OCI-LY7 (cell line): ENCODE measurements around the gene HRH1. TPM values are rescaled to one million over a fixed set of nuclear protein-coding genes. Genes with fewer than 3 reads are reported as not detected.
A peak's percentile ranks its signal among the peaks of the same experiment; 100 is the strongest.
"Not testable (repeated sequence)": the region's sequence is repeated elsewhere in the genome, so short reads cannot be mapped to it uniquely, and the experiment has no call there.

Experiments
- Bru-seq: library from RNA; stranded (reverse); fragments of 400-500 nt; gene quantifications from one replicate; lab custom pipeline; 2021; lab: Mats Ljungman, UMichigan
- BruChase-seq, 2 experiments: library from RNA; stranded (reverse); fragments of 400-500 nt; gene quantifications; one replicate each; lab custom pipeline; 2021; lab: Mats Ljungman, UMichigan
- BruUV-seq: library from RNA; stranded (reverse); fragments of 400-500 nt; replicated peaks from 2 replicates; lab custom pipeline; 2021; lab: Mats Ljungman, UMichigan
- CTCF ChIA-PET: fragments of 300-600 bp; sonication (Branson Sonifier 250); formaldehyde crosslinking; loops from one replicate; lab custom pipeline; 2022; ENCODE audit warnings: antibody characterized with exemption; ENCODE audit not compliant: unreplicated experiment; lab: Charles Lee
- POLR2A ChIA-PET: fragments of 300-600 bp; sonication (Branson Sonifier 250); formaldehyde crosslinking; loops from one replicate; lab custom pipeline; 2022; ENCODE audit warnings: antibody characterized with exemption; lab: Charles Lee
- DNase-seq: peaks from one replicate; pipeline ENCODE4 v3.0.0-alpha.2; 2015; ENCODE audit warnings: low spot score
- H2AFZ ChIP-seq: fragments of 200-600 bp; sonication (generic), shearing (Covaris generic); 2 replicates; pipeline ENCODE4 v1.6.1; 2014; ENCODE audit warnings: mild to moderate bottlenecking, antibody characterized with exemption, low read length, moderate library complexity
- H3K27ac ChIP-seq: fragments of 200-600 bp; sonication (generic); 2 replicates; pipeline ENCODE4 v1.5.1; 2014; ENCODE audit warnings: mixed run types, low read depth, mild to moderate bottlenecking, moderate library complexity, low read length, inconsistent platforms; ENCODE audit not compliant: poor library complexity, severe bottlenecking
- H3K36me3 ChIP-seq: fragments of 200-600 bp; sonication (generic); 2 replicates; pipeline ENCODE4 v1.6.1; 2014; ENCODE audit warnings: mild to moderate bottlenecking, antibody characterized with exemption, low read length, moderate library complexity, mixed read lengths; ENCODE audit not compliant: insufficient read depth
- H3K4me1 ChIP-seq: fragments of 200-600 bp; sonication (generic); 2 replicates; pipeline ENCODE4 v1.5.1; 2014; ENCODE audit warnings: mild to moderate bottlenecking, low read length; ENCODE audit not compliant: insufficient read depth, poor library complexity, severe bottlenecking
- H3K4me2 ChIP-seq: fragments of 200-600 bp; sonication (generic); 2 replicates; pipeline ENCODE4 v1.6.1; 2014; ENCODE audit warnings: mild to moderate bottlenecking, low read length
- H3K4me3 ChIP-seq: fragments of 200-600 bp; sonication (generic); 2 replicates; pipeline ENCODE4 v1.5.1; 2014; ENCODE audit warnings: mild to moderate bottlenecking, low read depth, low read length; ENCODE audit not compliant: poor library complexity, severe bottlenecking
- H3K79me2 ChIP-seq: fragments of 200-600 bp; sonication (generic); 2 replicates; pipeline ENCODE4 v1.6.1; 2016; ENCODE audit warnings: low read depth, mild to moderate bottlenecking, low read length, moderate library complexity, mixed read lengths; ENCODE audit not compliant: insufficient read depth
- H3K9me2 ChIP-seq: fragments of 200-600 bp; sonication (generic); 2 replicates; pipeline ENCODE4 v1.6.1; 2016; ENCODE audit warnings: mild to moderate bottlenecking, low read length, mixed read lengths; ENCODE audit not compliant: insufficient read depth
- H3K9me3 ChIP-seq: fragments of 200-600 bp; sonication (generic); 2 replicates; pipeline ENCODE4 v1.6.1; 2014; ENCODE audit warnings: mild to moderate bottlenecking, mixed run types, low read length, mixed read lengths
- H4K20me1 ChIP-seq: fragments of 200-600 bp; sonication (generic); 2 replicates; pipeline ENCODE4 v1.6.1; 2014; ENCODE audit warnings: mild to moderate bottlenecking, antibody characterized with exemption, low read length, moderate library complexity, mixed read lengths; ENCODE audit not compliant: insufficient read depth
- EZH2phosphoT487 ChIP-seq: fragments of 200-600 bp; sonication (generic); IDR thresholded peaks from 2 replicates; pipeline ENCODE4 v1.6.1; 2018; ENCODE audit warnings: low read depth, borderline replicate concordance, mild to moderate bottlenecking, mixed run types, antibody characterized with exemption, low read length, moderate library complexity, mixed read lengths
- intact Hi-C: fragments of 100-400 bp; cut with micrococcal nuclease; formaldehyde crosslinking; loops from one replicate; pipeline ENCODE4 v1.10.0; 2022; ENCODE audit not compliant: unreplicated experiment
- long read RNA-seq: library from polyadenylated mRNA; stranded (forward); transcript quantifications from one replicate; pipeline ENCODE4 v2.0.0, GENCODE V29; 2022
- total RNA-seq, 2 experiments: library from RNA; depleted of rRNA in 1 of 2; stranded (reverse); fragments of >200 nt in 1 of 2; shearing (Covaris generic) in 1 of 2; gene quantifications; 2 replicates each; pipeline ENCODE4 v1.2.3, GENCODE V29; 2014 to 2022
- TF ChIP-seq, protein P1 (sequence below): fragments of 200-600 bp; sonication (generic); conservative IDR thresholded peaks from 2 replicates; pipeline ENCODE4 v1.5.1; 2014; ENCODE audit warnings: mild to moderate bottlenecking, antibody characterized with exemption, low read length, moderate library complexity, mixed read lengths

The HRH1 gene, protein sequence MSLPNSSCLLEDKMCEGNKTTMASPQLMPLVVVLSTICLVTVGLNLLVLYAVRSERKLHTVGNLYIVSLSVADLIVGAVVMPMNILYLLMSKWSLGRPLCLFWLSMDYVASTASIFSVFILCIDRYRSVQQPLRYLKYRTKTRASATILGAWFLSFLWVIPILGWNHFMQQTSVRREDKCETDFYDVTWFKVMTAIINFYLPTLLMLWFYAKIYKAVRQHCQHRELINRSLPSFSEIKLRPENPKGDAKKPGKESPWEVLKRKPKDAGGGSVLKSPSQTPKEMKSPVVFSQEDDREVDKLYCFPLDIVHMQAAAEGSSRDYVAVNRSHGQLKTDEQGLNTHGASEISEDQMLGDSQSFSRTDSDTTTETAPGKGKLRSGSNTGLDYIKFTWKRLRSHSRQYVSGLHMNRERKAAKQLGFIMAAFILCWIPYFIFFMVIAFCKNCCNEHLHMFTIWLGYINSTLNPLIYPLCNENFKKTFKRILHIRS
- not detected in 2 replicates for total RNA-seq (2014; rRNA removed; shearing (Covaris generic))
- not detected in 2 replicates for total RNA-seq (2022)
- Bru-seq, nascent RNA = percentile 7 among the genes with signal in this experiment
- percentile 5 among the genes with signal in this experiment for BruChase-seq, experiment 1, labeled RNA remaining after a 6-hour chase
- percentile 6 among the genes with signal in this experiment for BruChase-seq, experiment 2, labeled RNA remaining after a 2-hour chase
- long read RNA-seq = 0 reads

DNA sequence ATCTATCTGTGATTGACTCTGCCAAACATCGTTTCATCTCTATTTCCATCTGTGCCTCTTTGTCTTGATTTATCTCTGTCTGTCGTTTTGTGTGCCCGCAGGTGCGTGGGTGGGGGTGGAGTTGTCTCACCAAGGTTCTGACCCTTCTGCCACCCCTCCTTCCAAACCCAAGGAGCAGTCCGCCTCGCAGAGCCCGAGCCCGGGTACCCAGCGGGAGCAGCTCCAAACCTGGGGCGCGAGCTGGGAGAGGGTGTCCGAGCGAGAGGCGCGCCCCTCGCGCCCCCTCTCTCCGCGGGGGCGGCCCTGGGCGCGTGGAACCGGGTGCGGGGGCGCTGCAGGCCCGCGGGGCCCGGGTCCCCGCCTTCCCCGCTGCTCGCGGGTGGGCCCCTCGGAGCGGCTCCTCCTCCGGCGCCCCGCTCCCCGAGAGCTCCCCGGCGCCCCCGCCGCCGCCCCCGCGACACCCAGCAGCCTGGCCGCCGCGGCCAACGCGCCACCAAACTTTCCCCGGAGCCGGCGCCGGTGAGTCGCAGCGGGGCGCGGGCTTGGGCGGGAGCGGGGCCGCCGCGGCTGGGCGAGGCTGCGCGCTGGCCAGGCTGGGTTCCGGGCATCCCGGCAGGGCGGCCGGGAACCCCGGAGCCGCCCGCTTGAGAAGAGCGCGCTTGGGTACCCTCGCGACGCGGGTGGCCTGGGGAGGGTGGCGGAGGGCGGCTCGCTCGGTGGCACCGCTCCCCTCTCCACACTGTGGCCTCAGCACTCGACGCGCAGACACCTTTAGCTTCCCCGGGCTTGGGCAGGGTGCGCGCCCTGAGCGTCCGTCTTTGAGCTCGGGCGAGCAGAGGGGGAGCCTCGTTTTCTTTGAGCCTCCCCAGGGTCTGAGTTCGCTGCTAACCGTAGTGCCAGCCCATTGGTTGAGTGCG is at the start of gene HRH1:
TSS of gene HRH1 (plus strand) at position 458 of the 917 bp plus-strand sequence. CDS start 104,545 bp downstream, outside the sequence.
- Histone ChIP-seq H3K27ac (no peak within 1 kb of the TSS), H4K20me1 (no peaks in the 10 kb centered on the region), H3K4me2 (no peak within 1 kb of the TSS), H3K36me3 (no peaks in the 10 kb centered on the region), H3K79me2 (no peaks in the 10 kb centered on the region), H3K9me2 (no peaks in the 10 kb centered on the region), H2AFZ (no peak within 1 kb of the TSS), H3K9me3 (no peaks in the 10 kb centered on the region), H3K4me3 (no peak within 1 kb of the TSS), H3K4me1 (no peaks in the 10 kb centered on the region)
- TF ChIP-seq EZH2phosphoT487 = no peak
- TF ChIP-seq, protein P1, sequence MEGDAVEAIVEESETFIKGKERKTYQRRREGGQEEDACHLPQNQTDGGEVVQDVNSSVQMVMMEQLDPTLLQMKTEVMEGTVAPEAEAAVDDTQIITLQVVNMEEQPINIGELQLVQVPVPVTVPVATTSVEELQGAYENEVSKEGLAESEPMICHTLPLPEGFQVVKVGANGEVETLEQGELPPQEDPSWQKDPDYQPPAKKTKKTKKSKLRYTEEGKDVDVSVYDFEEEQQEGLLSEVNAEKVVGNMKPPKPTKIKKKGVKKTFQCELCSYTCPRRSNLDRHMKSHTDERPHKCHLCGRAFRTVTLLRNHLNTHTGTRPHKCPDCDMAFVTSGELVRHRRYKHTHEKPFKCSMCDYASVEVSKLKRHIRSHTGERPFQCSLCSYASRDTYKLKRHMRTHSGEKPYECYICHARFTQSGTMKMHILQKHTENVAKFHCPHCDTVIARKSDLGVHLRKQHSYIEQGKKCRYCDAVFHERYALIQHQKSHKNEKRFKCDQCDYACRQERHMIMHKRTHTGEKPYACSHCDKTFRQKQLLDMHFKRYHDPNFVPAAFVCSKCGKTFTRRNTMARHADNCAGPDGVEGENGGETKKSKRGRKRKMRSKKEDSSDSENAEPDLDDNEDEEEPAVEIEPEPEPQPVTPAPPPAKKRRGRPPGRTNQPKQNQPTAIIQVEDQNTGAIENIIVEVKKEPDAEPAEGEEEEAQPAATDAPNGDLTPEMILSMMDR = no peak
- DNase-seq = no peak
- intact Hi-C loops = no loop called here
- CTCF ChIA-PET = interaction anchor here (0.5 kb wide), 1 partner anchor 246 kb away, joined by 4 read pairs; no protein-coding TSS in a partner anchor
- POLR2A ChIA-PET = no interaction called here
- no TSS peak for BruUV-seq

DNA sequence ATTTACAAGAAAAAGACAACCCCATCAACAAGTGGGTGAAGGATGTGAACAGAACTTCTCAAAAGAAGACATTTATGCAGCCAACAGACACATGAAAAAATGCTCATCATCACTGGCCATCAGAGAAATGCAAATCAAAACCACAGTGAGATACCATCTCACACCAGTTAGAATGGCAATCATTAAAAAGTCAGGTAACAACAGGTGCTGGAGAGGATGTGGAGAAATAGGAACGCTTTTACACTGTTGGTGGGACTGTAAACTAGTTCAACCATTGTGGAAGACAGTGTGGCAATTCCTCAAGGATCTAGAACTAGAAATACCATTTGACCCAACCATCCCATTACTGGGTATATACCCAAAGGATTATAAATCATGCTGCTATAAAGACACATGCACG is 41.0 kb upstream of the HRH1 start:
- H3K9me3 ChIP-seq, H3K4me3 ChIP-seq, DNase-seq, H3K9me2 ChIP-seq, BruUV-seq, H3K27ac ChIP-seq, H3K4me1 ChIP-seq, H3K4me2 ChIP-seq, H2AFZ ChIP-seq, intact Hi-C loops, CTCF ChIA-PET, H3K36me3 ChIP-seq, H3K79me2 ChIP-seq, H4K20me1 ChIP-seq: not testable (repeated sequence)
- POLR2A ChIA-PET = interaction anchor here (0.6 kb wide), 1 partner anchor 106 kb away, joined by 3 read pairs; no protein-coding TSS in a partner anchor

DNA sequence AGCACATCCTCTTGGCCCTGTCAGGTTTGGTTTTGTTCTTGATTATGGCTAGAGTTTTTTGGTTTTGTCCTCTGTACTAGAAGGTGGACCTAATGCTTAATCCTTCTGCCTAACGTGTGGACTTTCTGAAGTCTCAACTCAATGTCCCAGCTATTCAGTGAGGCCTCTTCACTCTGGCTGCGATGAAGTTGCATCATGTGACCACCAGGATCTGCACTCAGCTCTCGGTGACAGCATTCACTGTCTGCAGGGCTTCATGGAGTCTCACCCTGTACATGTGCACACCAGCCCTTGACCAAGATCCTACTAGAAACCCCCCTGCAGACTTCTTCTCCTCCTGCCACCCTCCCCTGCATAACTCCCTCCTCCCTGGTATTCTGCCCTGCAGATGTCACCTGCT is 38.7 kb upstream of the HRH1 start:
- Histone ChIP-seq H2AFZ (no peak overlapping the region), H3K27ac (no peak overlapping the region), H3K4me2 (no peak overlapping the region), H3K79me2 (no peaks in the 10 kb centered on the region), H3K4me3 (no peak overlapping the region), H4K20me1 (no peaks in the 10 kb centered on the region), H3K36me3 (no peaks in the 10 kb centered on the region), H3K9me3 (no peaks in the 10 kb centered on the region), H3K4me1 (no peaks in the 10 kb centered on the region), H3K9me2 (0 out of 2 replicates have a peak, but pooled peaks cover 3% of the 10 kb centered on the region)
- TF ChIP-seq, protein P1 = no peak
- TF ChIP-seq EZH2phosphoT487 = no peak
- POLR2A ChIA-PET = no interaction called here
- no peak for DNase-seq
- BruUV-seq = no TSS peak
- CTCF ChIA-PET = no interaction called here
- intact Hi-C loops = no loop called here
